Measurements from ENCODE around the gene ADAT3. TPM values are rescaled to one million over a fixed set of nuclear protein-coding genes. Genes with fewer than 3 reads are reported as not detected.

ADAT3 gene
- polyA plus RNA-seq, 1 of the 3 experiments (the other 2 are of a cell fraction) = 2.8 TPM

- H3K4me3 ChIP-seq (ENCODE audit: low read depth in 2 of 2, low read length in 1 of 2) = no peak overlapping the region
- CTCF ChIA-PET = interaction anchor here (0.9 to 2.2 kb wide), 3 partner anchors 10 to 21 kb away, joined by 3 to 23 read pairs (median 3); no protein-coding TSS in a partner anchor
- peaks cover 0 to 38% of the 10 kb centered on the region in 2 experiments for H3K36me3 ChIP-seq (replicated peaks in 1 of 2; ENCODE audit: control insufficient read depth in 1 of 2, insufficient read depth in 2 of 2, low read length in 1 of 2)
- no peak overlapping the region for H2AFZ ChIP-seq (ENCODE audit: low read depth)
- POLR2A ChIA-PET = no interaction called here
- H3K27me3 ChIP-seq (ENCODE audit: insufficient read depth) = no peaks in the 10 kb centered on the region
- no peak overlapping the region for H3K9ac ChIP-seq
- H3F3A ChIP-seq (replicated peaks; ENCODE audit: insufficient read depth) = no peaks in the 10 kb centered on the region
- H3K4me1 ChIP-seq (ENCODE audit: control insufficient read depth in 1 of 2, insufficient read depth in 2 of 2, low read depth in 1 of 2, low read length in 1 of 2) = no peaks in the 10 kb centered on the region
- H3K27ac ChIP-seq (ENCODE audit: low read depth in 2 of 2, low read length in 1 of 2) = no peak overlapping the region
- H3K4me2 ChIP-seq = no peak overlapping the region
- 98% methylated on average over 23 of the region's 28 CpGs for WGBS (ENCODE audit: low lambda C conversion rate)
- no peaks in the 10 kb centered on the region for H3K9me3 ChIP-seq
- H3K9me2 ChIP-seq = no peaks in the 10 kb centered on the region
- H4K20me1 ChIP-seq (ENCODE audit: insufficient read depth) = peaks cover 4% of the 10 kb centered on the region; the same call in 1 of the 2 replicates
- H3K79me2 ChIP-seq (ENCODE audit: insufficient read depth) = peaks cover 12% of the 10 kb centered on the region; the same call in 1 of the 2 replicates
- TF ChIP-seq FOXJ3 (CRISPR knock-in tag; IDR thresholded peaks at IDR 0.05) (no peak), TCF12 (IDR thresholded peaks at IDR 0.05) (no peak), USF1 (IDR thresholded peaks at IDR 0.05; ENCODE audit: borderline replicate concordance, low read depth) (no peak), SIN3A (IDR thresholded peaks at IDR 0.05; ENCODE audit: borderline replicate concordance, low read depth, low read length) (no peak), ELF1 (IDR thresholded peaks at IDR 0.05) (no peak), JUND (IDR thresholded peaks at IDR 0.05) (no peak), RFX5 (IDR thresholded peaks at IDR 0.05; ENCODE audit: low read length) (no peak), RXRA (IDR thresholded peaks at IDR 0.05; ENCODE audit: borderline replicate concordance, low read depth) (no peak), FOSL2 (IDR thresholded peaks at IDR 0.05; ENCODE audit: borderline replicate concordance, low read depth) (no peak), TAF1 (IDR thresholded peaks at IDR 0.05; ENCODE audit: borderline replicate concordance, low read depth, low read length) (no peak)
- TF ChIP-seq, protein P1, sequence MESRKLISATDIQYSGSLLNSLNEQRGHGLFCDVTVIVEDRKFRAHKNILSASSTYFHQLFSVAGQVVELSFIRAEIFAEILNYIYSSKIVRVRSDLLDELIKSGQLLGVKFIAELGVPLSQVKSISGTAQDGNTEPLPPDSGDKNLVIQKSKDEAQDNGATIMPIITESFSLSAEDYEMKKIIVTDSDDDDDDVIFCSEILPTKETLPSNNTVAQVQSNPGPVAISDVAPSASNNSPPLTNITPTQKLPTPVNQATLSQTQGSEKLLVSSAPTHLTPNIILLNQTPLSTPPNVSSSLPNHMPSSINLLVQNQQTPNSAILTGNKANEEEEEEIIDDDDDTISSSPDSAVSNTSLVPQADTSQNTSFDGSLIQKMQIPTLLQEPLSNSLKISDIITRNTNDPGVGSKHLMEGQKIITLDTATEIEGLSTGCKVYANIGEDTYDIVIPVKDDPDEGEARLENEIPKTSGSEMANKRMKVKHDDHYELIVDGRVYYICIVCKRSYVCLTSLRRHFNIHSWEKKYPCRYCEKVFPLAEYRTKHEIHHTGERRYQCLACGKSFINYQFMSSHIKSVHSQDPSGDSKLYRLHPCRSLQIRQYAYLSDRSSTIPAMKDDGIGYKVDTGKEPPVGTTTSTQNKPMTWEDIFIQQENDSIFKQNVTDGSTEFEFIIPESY (IDR thresholded peaks at IDR 0.05; ENCODE audit: borderline replicate concordance, low read depth) = no peak
- TF ChIP-seq, protein P2, sequence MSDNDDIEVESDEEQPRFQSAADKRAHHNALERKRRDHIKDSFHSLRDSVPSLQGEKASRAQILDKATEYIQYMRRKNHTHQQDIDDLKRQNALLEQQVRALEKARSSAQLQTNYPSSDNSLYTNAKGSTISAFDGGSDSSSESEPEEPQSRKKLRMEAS (IDR thresholded peaks at IDR 0.05; ENCODE audit: low read depth) = no peak
- no peak for DNase-seq
Measured at GRCh38 chr19:1918975-1919374, 13.8 kb downstream of the ADAT3 start.

GRCh38 chr19:1920644-1921043 is 15.4 kb downstream of the ADAT3 start:
- H3K27ac ChIP-seq (ENCODE audit: low read depth in 2 of 2, low read length in 1 of 2) = no peak overlapping the region
- WGBS (ENCODE audit: low lambda C conversion rate) = 99% methylated on average over 12 of the region's 19 CpGs
- no peaks in the 10 kb centered on the region for H3K79me2 ChIP-seq (ENCODE audit: insufficient read depth)
- no peaks in the 10 kb centered on the region for H3K4me1 ChIP-seq (ENCODE audit: control insufficient read depth in 1 of 2, insufficient read depth in 2 of 2, low read depth in 1 of 2, low read length in 1 of 2)
- no peaks in the 10 kb centered on the region for H3F3A ChIP-seq (replicated peaks; ENCODE audit: insufficient read depth)
- POLR2A ChIA-PET = no interaction called here
- TF ChIP-seq, protein P3, sequence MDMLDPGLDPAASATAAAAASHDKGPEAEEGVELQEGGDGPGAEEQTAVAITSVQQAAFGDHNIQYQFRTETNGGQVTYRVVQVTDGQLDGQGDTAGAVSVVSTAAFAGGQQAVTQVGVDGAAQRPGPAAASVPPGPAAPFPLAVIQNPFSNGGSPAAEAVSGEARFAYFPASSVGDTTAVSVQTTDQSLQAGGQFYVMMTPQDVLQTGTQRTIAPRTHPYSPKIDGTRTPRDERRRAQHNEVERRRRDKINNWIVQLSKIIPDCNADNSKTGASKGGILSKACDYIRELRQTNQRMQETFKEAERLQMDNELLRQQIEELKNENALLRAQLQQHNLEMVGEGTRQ (IDR thresholded peaks at IDR 0.05; ENCODE audit: borderline replicate concordance, low read depth, low read length) = no peak
- TF ChIP-seq IRF3 (IDR thresholded peaks at IDR 0.05; ENCODE audit: low read depth, low read length) (no peak), FOXJ3 (CRISPR knock-in tag; IDR thresholded peaks at IDR 0.05) (no peak), YY1 (IDR thresholded peaks at IDR 0.05; ENCODE audit: low read depth) (no peak), MEF2A (IDR thresholded peaks at IDR 0.05; ENCODE audit: borderline replicate concordance, low read depth) (no peak), SIN3A (IDR thresholded peaks at IDR 0.05; ENCODE audit: borderline replicate concordance, low read depth, low read length) (no peak), GABPA (IDR thresholded peaks at IDR 0.05; ENCODE audit: low read depth) (no peak), RFX5 (IDR thresholded peaks at IDR 0.05; ENCODE audit: low read length) (no peak), EP300 (IDR thresholded peaks at IDR 0.05; ENCODE audit: borderline replicate concordance in 1 of 2, low read depth in 1 of 2, low read length in 1 of 2) (no peak), FOSL2 (IDR thresholded peaks at IDR 0.05; ENCODE audit: borderline replicate concordance, low read depth) (no peak), FOXM1 (IDR thresholded peaks at IDR 0.05; ENCODE audit: low read depth) (no peak), PBX3 (IDR thresholded peaks at IDR 0.05) (no peak), MXI1 (IDR thresholded peaks at IDR 0.05; ENCODE audit: low read depth, low read length) (no peak)
- TF ChIP-seq, protein P2 (IDR thresholded peaks at IDR 0.05; ENCODE audit: low read depth) = no peak
- H3K4me2 ChIP-seq = no peak overlapping the region
- no peaks in the 10 kb centered on the region for H3K9me3 ChIP-seq
- no peaks in the 10 kb centered on the region for H3K9me2 ChIP-seq
- peaks cover 0 to 39% of the 10 kb centered on the region in 2 experiments for H3K36me3 ChIP-seq (replicated peaks in 1 of 2; ENCODE audit: control insufficient read depth in 1 of 2, insufficient read depth in 2 of 2, low read length in 1 of 2)
- no peak overlapping the region for H2AFZ ChIP-seq (ENCODE audit: low read depth)
- H4K20me1 ChIP-seq (ENCODE audit: insufficient read depth) = no peaks in the 10 kb centered on the region
- H3K4me3 ChIP-seq (ENCODE audit: low read depth in 2 of 2, low read length in 1 of 2) = no peak overlapping the region
- H3K9ac ChIP-seq = no peak overlapping the region
- DNase-seq = no peak
- no peaks in the 10 kb centered on the region for H3K27me3 ChIP-seq (ENCODE audit: insufficient read depth)
- CTCF ChIA-PET = interaction anchor here (2.2 kb wide), 1 partner anchor 9 kb away, joined by 23 read pairs; no protein-coding TSS in a partner anchor
